Measurements from ENCODE around the gene CLTA.

Gene CLTA

DNA sequence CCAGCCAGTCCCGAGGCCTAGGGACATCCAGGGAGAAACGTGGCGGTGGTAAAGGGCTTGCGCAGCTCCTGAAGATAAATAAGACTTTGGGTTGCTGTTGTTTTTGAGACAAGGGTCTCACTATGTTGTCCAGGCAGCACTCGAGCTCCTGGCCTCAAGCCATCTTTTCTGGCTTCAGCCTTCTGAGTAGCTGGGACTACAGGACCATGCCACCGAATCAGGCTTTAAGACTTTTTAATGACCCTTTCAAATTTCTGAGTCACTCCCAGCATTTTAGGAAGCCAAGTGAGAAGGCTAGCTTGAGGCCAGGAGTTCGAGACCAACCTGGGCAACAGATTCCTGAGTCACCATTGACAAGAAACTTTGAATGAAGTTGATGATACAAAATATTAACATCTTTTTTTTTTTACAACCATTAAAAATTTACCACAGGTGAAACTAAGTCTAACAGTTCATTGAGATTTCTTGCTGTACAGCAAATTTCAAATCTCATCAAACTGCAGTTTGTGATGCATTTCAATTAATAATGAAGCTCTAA is 68.3 kb downstream of the CLTA start:
- Mint-ChIP-seq H3K27me3 (ENCODE audit: low read depth) (no peaks in the 10 kb centered on the region), H3K36me3 (ENCODE audit: low read depth) (no peaks in the 10 kb centered on the region), H3K9me3 (no peaks in the 10 kb centered on the region), H3K4me3 (peak overlapping the region; percentile 91 to 99 (median 98)), H3K27ac (peak overlapping the region; percentile 98), H3K4me1 (peaks cover 6% of the 10 kb centered on the region)
- TF ChIP-seq, protein P1, sequence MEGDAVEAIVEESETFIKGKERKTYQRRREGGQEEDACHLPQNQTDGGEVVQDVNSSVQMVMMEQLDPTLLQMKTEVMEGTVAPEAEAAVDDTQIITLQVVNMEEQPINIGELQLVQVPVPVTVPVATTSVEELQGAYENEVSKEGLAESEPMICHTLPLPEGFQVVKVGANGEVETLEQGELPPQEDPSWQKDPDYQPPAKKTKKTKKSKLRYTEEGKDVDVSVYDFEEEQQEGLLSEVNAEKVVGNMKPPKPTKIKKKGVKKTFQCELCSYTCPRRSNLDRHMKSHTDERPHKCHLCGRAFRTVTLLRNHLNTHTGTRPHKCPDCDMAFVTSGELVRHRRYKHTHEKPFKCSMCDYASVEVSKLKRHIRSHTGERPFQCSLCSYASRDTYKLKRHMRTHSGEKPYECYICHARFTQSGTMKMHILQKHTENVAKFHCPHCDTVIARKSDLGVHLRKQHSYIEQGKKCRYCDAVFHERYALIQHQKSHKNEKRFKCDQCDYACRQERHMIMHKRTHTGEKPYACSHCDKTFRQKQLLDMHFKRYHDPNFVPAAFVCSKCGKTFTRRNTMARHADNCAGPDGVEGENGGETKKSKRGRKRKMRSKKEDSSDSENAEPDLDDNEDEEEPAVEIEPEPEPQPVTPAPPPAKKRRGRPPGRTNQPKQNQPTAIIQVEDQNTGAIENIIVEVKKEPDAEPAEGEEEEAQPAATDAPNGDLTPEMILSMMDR (IDR thresholded peaks at IDR 0.05; ENCODE audit: unreplicated experiment in 3 of 3), result no peak

All from nephron (organoid).